Renal pelvis (tissue), 4 donors: Measurements from ENCODE around the gene NDUFAF8. TPM values are rescaled to one million over a fixed set of nuclear protein-coding genes. Genes with fewer than 3 reads are reported as not detected.

ENCODE experiments used
- DNase-seq: peaks from one replicate; pipeline ENCODE4 v3.0.0-alpha.2; 2013
- polyA plus RNA-seq, 3 donors: library from polyadenylated mRNA; unstranded; fragments of 120-200 nt; gene quantifications; one replicate each; pipeline ENCODE4 v1.2.1, GENCODE V29; 2013; ENCODE audit not compliant: insufficient read length in 3 of 3

NDUFAF8 gene
- polyA plus RNA-seq, 3 donors = 44.6 to 57.4 (median 49.2) TPM

DNA sequence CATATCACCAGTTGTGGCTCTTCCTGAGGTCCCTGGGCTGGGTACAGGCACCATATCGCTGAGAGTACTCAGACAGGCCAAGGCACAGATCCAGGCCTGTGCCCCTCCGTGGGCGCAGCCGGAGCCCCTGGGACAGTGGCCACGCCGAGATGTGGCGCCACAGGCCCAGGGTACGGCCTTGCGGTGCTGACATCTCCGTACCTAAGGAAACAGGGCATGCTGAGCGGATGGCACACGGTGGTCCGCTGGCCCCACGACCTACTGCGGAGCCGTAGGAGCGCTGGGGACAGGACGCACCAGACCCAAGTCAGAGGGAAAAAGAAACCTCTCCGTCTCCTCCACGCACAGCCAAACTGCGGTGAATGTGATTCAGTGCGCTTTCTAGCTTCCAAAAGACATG lies 26.5 kb downstream of the NDUFAF8 start:
- DNase-seq = no peak

- no peak for DNase-seq
These were observed 28.4 kb downstream of the NDUFAF8 start for GRCh38 chr17:81267390-81268067.

- DNase-seq = no peak
These were observed 31.2 kb downstream of the NDUFAF8 start for GRCh38 chr17:81270279-81270678.

DNA sequence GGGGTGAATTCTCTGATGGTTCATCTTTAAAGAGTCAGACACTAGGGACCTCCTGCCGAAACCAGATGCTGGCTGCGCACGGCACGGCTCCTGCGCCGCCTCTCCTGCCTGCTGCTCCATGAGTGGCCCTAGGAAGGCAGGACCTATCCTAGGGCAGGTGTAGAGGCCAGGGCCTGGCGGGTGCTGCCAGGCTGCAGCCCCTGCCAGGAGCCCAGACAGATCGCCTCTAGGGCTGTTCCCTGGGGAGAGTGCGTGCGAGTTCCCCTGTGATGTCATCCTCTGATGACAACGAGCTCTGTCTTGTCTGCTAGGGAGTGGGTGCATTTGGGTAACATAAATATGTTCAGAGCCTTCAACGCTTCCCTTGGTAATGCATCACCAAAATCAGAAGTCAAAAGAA lies 32.1 kb downstream of the NDUFAF8 start:
- DNase-seq = no peak

GRCh38 chr17:81272616-81273015 lies 33.5 kb downstream of the NDUFAF8 start:
- DNase-seq = no peak

DNA sequence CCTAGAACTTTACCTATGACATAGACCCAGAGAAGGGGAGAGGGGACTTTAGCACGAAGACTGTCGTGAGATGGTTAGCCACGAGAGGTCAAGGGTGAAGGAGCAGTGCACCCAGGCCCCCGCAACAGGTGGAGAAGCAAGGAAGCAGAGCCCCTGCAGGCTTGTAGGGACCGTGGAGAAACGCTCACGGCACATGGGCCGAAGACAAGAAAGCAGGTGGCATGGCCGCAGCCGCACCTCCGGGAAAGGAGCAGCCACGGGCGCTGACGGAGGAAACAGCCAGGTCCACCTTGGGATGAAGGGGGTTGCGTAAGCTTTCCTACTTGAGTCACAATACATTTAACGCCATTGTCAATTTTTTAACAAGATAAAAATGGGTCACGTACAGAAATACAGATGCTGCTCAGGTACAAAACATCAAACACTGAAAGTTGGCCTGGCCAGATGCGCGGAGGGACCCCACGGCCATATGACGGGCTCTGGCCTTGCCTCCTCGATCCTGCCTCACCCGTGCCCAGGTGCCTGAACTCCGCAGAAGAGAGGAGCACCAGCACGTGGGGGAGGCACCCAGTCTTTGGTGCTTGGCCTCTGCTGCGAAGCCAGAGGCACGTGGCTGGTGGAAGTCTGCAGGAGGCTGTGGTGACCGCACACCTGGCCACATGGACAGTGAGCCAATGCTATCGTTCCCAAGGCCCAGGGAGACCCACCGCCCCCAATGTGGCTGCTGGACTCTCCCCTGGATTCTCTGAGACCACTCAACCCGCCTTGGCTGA lies 34.8 kb downstream of the NDUFAF8 start:
- DNase-seq = no peak

GRCh38 chr17:81274471-81274855 lies 35.3 kb downstream of the NDUFAF8 start:
- no peak for DNase-seq

DNA sequence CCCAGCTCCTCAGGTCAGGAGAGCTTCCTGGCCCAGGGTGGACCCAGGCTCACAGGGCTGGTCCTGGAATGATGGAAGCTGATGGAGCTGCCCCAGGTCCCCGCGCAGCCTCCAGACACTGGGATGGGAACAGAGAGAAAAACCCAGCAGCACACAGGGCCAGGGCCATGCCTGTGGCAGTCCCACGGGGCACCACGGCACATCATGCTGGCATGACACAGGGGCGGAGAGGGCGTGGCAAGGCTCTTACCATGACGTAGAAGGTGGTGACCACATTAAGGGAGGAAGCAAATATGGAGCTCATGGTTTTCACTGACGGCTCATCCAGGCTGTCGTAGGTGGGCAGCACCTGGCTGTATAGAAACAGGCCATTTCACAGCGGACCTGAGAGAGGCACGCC lies 37.7 kb downstream of the NDUFAF8 start:
- DNase-seq = no peak

DNA sequence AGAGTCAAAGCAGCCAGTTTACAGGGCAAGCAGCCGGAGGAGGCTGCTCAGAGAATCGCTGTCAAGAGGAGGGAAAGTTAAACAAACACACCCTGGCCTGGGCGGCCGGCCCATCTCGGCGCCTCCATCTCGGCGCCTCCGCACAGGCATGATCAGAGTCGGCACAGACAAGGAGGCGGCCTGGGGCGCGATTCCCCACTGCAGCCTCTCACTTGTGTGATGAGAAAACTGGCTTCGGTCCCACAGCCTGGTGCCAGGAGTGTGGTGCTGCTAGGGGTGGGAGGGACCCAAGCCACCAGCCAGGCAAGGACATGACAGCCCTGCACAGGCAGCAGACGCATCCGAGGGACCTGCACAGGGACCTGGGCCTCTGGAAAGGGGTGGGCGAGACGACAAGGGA lies 38.3 kb downstream of the NDUFAF8 start:
- DNase-seq = no peak

- DNase-seq = no peak
These were observed 39.0 kb downstream of the NDUFAF8 start for GRCh38 chr17:81277946-81278693.

GRCh38 chr17:81278831-81279230 lies 39.7 kb downstream of the NDUFAF8 start:
- DNase-seq = no peak

GRCh38 chr17:81279278-81280275 lies 40.5 kb downstream of the NDUFAF8 start:
- no peak for DNase-seq

- DNase-seq = no peak
These were observed 41.5 kb downstream of the NDUFAF8 start for GRCh38 chr17:81280571-81280970.

DNA sequence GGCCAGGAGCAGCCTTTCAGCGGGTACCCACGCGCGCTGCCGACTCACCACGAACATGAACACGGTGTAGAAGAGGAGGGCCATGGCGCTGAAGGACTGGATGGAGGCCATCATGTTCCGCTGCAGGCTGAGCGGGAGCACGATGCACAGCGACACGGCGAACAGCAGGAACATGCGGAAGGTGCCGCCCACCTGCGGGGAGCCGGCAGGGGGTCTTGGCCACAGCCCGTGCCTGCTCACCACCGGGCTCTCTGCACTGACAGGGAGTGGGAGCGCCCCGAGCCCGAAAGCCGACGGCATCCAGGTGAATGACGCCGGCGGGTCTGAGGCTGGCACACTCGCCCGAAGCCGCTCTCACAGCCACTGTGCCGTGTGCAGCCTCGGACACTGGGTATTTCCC lies 43.0 kb downstream of the NDUFAF8 start:
- no peak for DNase-seq

DNA sequence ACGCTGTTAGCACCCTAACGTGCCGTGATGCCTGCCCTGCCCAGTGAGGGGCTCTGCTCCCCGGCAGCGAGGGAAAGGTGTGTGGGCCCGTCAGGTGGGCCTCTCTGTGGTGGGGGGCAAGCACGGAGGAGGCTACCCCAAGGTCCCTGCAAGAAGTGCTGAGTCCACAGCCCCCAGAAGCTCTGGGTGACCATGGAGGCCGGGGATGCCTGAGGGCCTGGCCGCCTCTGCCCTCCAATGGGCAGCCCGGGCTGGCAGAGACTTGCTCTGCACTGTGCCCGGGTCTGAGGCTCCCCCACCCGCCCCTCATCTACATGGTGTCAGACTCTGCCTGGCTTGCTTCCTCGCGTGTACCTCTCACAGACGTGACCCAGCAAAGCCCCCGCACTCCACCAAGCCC lies 43.8 kb downstream of the NDUFAF8 start:
- DNase-seq = no peak

GRCh38 chr17:81285179-81285878 lies 46.2 kb downstream of the NDUFAF8 start:
- DNase-seq = no peak

- no peak for DNase-seq
These were observed 46.8 kb downstream of the NDUFAF8 start for GRCh38 chr17:81285894-81286293.

- no peak for DNase-seq
These were observed 47.5 kb downstream of the NDUFAF8 start for GRCh38 chr17:81286491-81287145.

DNA sequence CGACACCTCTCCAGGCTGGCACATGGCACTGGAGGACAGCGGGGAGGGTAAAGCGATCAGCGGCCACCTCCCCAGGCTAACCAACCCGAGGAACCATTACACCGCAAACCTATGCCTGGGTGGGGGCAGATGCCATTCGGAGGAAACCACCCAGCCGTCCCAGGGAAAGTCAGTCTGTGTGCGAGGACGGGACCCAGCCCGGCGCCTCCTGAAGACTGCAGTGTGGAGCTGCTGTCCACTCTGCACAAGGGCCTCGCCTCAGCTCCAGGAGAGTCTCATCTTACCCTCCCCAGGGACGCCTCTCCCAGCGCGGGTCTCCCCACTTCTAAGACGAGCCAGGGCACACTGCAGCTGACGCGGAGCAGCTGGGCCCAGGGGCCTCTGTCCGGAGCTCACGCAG lies 48.0 kb downstream of the NDUFAF8 start:
- DNase-seq = no peak

DNA sequence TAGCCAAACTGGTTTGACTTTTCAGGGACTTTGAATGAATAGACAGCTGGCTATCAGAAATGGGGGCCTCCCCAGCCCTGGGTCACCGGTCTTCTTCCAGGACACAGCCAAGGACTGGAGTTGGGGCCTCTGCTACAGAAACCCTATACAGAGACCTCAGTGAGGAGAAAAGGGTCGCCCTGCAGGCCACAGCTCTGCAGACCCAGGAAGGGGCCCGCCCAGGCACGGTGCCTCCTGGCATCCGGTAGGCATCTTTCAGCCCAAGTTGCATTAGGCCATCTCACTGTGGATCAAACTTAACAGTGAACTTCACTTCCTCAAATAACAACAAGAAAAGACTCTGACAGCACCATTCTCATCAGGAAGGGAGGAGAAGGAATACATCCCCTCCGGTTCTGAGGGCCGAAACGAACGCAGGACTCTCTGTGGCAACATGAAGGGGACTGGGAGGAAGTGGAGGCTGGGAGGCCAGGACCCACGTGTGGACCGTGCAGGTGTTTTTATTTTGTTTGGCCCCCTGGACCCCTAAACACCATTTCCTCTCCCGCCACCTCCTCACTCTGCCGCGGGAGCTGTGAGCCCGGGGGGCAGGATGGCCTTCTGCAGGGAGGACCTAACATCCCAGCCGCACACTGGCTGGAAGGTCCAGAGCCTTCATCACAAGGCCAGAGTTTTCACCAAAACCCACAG lies 48.8 kb downstream of the NDUFAF8 start:
- DNase-seq = no peak
